Left ventricle myocardium inferior (tissue), 1 donor: ENCODE measurements around the gene KIAA0232. TPM values are rescaled to one million over a fixed set of nuclear protein-coding genes. Genes with fewer than 3 reads are reported as not detected.

Experiments used
- DNase-seq: peaks from one replicate; pipeline ENCODE4 v3.0.0-alpha.2; 2020
- H3K27ac ChIP-seq: fragments of 200-600 bp; replicated peaks from 2 replicates; pipeline ENCODE4 v1.8.0; 2021
- H3K27me3 ChIP-seq: fragments of 200-600 bp; 2 replicates; pipeline ENCODE4 v1.8.0; 2021; ENCODE audit warnings: low read depth
- H3K36me3 ChIP-seq: fragments of 200-600 bp; 2 replicates; pipeline ENCODE4 v1.8.0; 2021
- H3K4me1 ChIP-seq: fragments of 200-600 bp; 2 replicates; pipeline ENCODE4 v1.8.0; 2021
- H3K4me3 ChIP-seq: fragments of 200-600 bp; 2 replicates; pipeline ENCODE4 v1.8.0; 2021; ENCODE audit warnings: mild to moderate bottlenecking, moderate library complexity
- H3K9me3 ChIP-seq: fragments of 200-600 bp; replicated peaks from 2 replicates; pipeline ENCODE4 v1.8.0; 2021
- CTCF ChIP-seq: fragments of 200-600 bp; IDR thresholded peaks from 2 replicates; pipeline ENCODE4 v1.8.0; 2021; ENCODE audit warnings: antibody characterized with exemption, mild to moderate bottlenecking, borderline replicate concordance
- intact Hi-C: fragments of 100-400 bp; cut with micrococcal nuclease; formaldehyde crosslinking; loops from one replicate; pipeline ENCODE4 v1.11.0; 2022
- long read RNA-seq: library from polyadenylated mRNA; unstranded; transcript quantifications from one replicate; pipeline ENCODE4 v2.0.0, GENCODE V29; 2021
- total RNA-seq: library from RNA; stranded (reverse); fragmentation: NEBNext Ultra II Directional; extraction: Animal tissue kit (Norgen Biotek cat#: 25700); gene quantifications from one replicate; pipeline ENCODE4 v1.2.1, GENCODE V29; 2021
- donor health status: DM: no; HTN: yes; CAD: no; lungs with severe emphysema.

The KIAA0232 gene
- total RNA-seq: 82.5 TPM
- long read RNA-seq, full-length matches to known transcripts: 3 of 21 reads
- long read RNA-seq, partial matches to known transcripts: 8 of 21 reads
- long read RNA-seq, other reads (novel, unspliced or antisense): 10 of 21 reads

GRCh38 chr4:6782147-6782845, at the start of gene KIAA0232:
KIAA0232 (plus strand) TSS chr4:6782727; CDS start chr4:6824454, 41,727 bp downstream.
- H3K9me3 ChIP-seq: no peaks in the 10 kb centered on the region
- peak within 1 kb of the TSS; percentile 84 for H3K4me3 ChIP-seq
- intact Hi-C loops: no loop called here
- peaks cover 7% of the 10 kb centered on the region for H3K36me3 ChIP-seq
- H3K4me1 ChIP-seq: peaks cover 82% of the 10 kb centered on the region
- no peaks in the 10 kb centered on the region for H3K27me3 ChIP-seq
- peak; percentile 94 for DNase-seq
- TF ChIP-seq CTCF: no peak
- peak within 1 kb of the TSS; percentile 97 for H3K27ac ChIP-seq

- H3K27me3 ChIP-seq: peaks cover 5% of the 10 kb centered on the region
- no peak overlapping the region for H3K4me3 ChIP-seq
- peaks cover 10% of the 10 kb centered on the region for H3K4me1 ChIP-seq
- no peak for TF ChIP-seq CTCF
- DNase-seq: no peak
- peak overlapping the region; percentile 72 for H3K27ac ChIP-seq
- no peaks in the 10 kb centered on the region for H3K36me3 ChIP-seq
- intact Hi-C loops: no loop called here
- no peaks in the 10 kb centered on the region for H3K9me3 ChIP-seq
These were observed 49.0 kb upstream of the KIAA0232 start for GRCh38 chr4:6733358-6734164.

GRCh38 chr4:6734165-6734786, 48.3 kb upstream of the KIAA0232 start:
- no peak for TF ChIP-seq CTCF
- Histone ChIP-seq H3K36me3 (no peaks in the 10 kb centered on the region), H3K27ac (no peak overlapping the region), H3K4me3 (no peak overlapping the region), H3K9me3 (no peaks in the 10 kb centered on the region), H3K27me3 (no peaks in the 10 kb centered on the region), H3K4me1 (peaks cover 10% of the 10 kb centered on the region)
- intact Hi-C loops: no loop called here
- no peak for DNase-seq

- Histone ChIP-seq H3K4me1 (no peaks in the 10 kb centered on the region), H3K36me3 (no peaks in the 10 kb centered on the region), H3K27me3 (no peaks in the 10 kb centered on the region), H3K27ac (no peak overlapping the region), H3K9me3 (no peaks in the 10 kb centered on the region), H3K4me3 (no peak overlapping the region)
- DNase-seq: no peak
- no peak for TF ChIP-seq CTCF
- intact Hi-C loops: no loop called here
These were observed 42.6 kb upstream of the KIAA0232 start for GRCh38 chr4:6739920-6740319.

GRCh38 chr4:6740347-6740746, 42.2 kb upstream of the KIAA0232 start:
- no peak for TF ChIP-seq CTCF
- intact Hi-C loops: no loop called here

More at GRCh38 chr4:6740347-6740746, 42.2 kb upstream of the KIAA0232 start:
- DNase-seq: no peak
- Histone ChIP-seq H3K36me3 (no peaks in the 10 kb centered on the region), H3K9me3 (no peaks in the 10 kb centered on the region), H3K27ac (no peak overlapping the region), H3K4me3 (no peak overlapping the region), H3K4me1 (no peaks in the 10 kb centered on the region), H3K27me3 (no peaks in the 10 kb centered on the region)
